Stimulated activated CD8-positive, alpha-beta memory T cell treated with anti-CD3 and anti-CD28 coated beads, Interleukin-15, amount 100 ng/mL, for 24 hours (primary cell): ENCODE measurements around the gene WNT5B.

Experiments used
- DNase-seq: peaks from one replicate; pipeline ENCODE4 v3.0.0-alpha.2; 2020; ENCODE audit warnings: low read depth

WNT5B gene

GRCh38 chr12:1651946-1652345 lies 22.9 kb downstream of the WNT5B start:
- no peak for DNase-seq

GRCh38 chr12:1655225-1655788 lies 26.3 kb downstream of the WNT5B start:
- no peak for DNase-seq

- no peak for DNase-seq
Measured at GRCh38 chr12:1656902-1657301, 27.9 kb downstream of the WNT5B start.

- no peak for DNase-seq
Measured at GRCh38 chr12:1657688-1658087, 28.7 kb downstream of the WNT5B start.

GRCh38 chr12:1660304-1661187 lies 31.5 kb downstream of the WNT5B start:
- no peak for DNase-seq

GRCh38 chr12:1661553-1662335 lies 32.7 kb downstream of the WNT5B start:
- peak; percentile 47 for DNase-seq

- no peak for DNase-seq
Measured at GRCh38 chr12:1662761-1663439, 33.9 kb downstream of the WNT5B start.

GRCh38 chr12:1663440-1664132 lies 34.6 kb downstream of the WNT5B start:
- no peak for DNase-seq

- no peak for DNase-seq
Measured at GRCh38 chr12:1665366-1665765, 36.3 kb downstream of the WNT5B start.

- no peak for DNase-seq
Measured at GRCh38 chr12:1666215-1666614, 37.2 kb downstream of the WNT5B start.

- no peak for DNase-seq
Measured at GRCh38 chr12:1666685-1667162, 37.7 kb downstream of the WNT5B start.

GRCh38 chr12:1668833-1669543 lies 40.0 kb downstream of the WNT5B start:
- no peak for DNase-seq

- no peak for DNase-seq
Measured at GRCh38 chr12:1670358-1671268, 41.6 kb downstream of the WNT5B start.

GRCh38 chr12:1676043-1676442 lies 47.0 kb downstream of the WNT5B start:
- DNase-seq, result no peak

- no peak for DNase-seq
Measured at GRCh38 chr12:1680804-1681492, 51.9 kb downstream of the WNT5B start.

GRCh38 chr12:1681493-1681807 lies 52.4 kb downstream of the WNT5B start:
- DNase-seq, result no peak

GRCh38 chr12:1688086-1688710 lies 59.2 kb downstream of the WNT5B start:
- no peak for DNase-seq

- DNase-seq, result peak; percentile 87
Measured at GRCh38 chr12:1690578-1691122, 61.6 kb downstream of the WNT5B start, which contains the start of gene ADIPOR2. Gene ADIPOR2, plus strand, starts transcription at chr12:1691070. Its CDS starts 63,274 bp downstream, at chr12:1754344.
